ENCODE measurements around the gene PPY. TPM values are rescaled to one million over a fixed set of nuclear protein-coding genes. Genes with fewer than 3 reads are reported as not detected.
A peak's percentile ranks its signal among the peaks of the same experiment; 100 is the strongest.

PPY gene
- total and polyA plus RNA-seq, 10 of the 15 experiments (the other 5 are each of a cell fraction or from before 2014, with no cell fraction given) = 0.91 TPM; not detected in 9

DNA sequence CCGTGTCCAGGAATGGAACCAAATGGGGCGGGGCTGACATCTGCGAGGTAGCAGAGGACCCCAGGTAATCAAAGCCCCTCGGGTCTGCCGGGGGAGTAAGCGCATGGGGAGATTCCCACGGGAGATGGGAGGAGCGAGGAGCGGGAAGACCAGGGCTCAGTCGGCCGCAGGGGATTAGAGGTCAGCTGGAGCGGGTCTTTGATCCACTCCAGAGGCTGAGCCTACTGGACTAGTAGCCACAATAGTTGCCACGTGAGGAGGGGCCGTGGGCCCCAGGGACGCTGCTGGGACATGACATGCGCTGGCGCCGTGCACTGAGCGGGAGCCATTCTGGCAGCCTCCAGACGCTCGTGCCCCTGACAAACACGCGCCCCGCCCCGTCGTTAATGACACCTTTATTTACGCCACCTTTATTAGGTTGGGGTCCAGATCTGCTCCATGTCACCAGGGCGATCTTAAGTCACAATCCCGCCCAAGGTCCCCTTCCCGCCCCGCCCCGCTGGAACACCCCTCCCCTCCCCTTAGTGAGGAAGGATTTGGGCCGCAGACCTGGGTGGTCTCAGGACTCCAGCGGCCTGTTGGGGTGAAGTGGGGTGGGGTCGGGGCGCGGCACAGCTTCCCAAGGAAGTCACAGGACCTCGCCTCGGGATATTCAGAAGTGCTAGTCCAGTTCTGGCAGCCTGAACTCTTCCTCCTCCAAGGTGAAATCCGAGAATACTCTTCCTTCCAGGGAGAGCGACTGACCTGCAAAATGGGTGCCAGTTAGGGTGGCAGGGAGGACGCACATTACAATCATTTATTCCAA is 15.0 kb downstream of the PPY start:
- Histone ChIP-seq H3K9me3 (replicated peaks; ENCODE audit: control insufficient read depth, insufficient read depth, low read length) (no peaks in the 10 kb centered on the region), H2AFZ (ENCODE audit: control insufficient read depth, low read depth, low read length) (no peak overlapping the region), H3K4me1 (ENCODE audit: control insufficient read depth, insufficient read depth, low read length) (no peaks in the 10 kb centered on the region; the same call in 1 of the 2 replicates), H3K27me3 (replicated peaks in 1 of 2; ENCODE audit: control insufficient read depth in 2 of 2, insufficient read depth in 2 of 2, low read length in 1 of 2) (peaks cover 0 to 5% of the 10 kb centered on the region in 2 experiments; a peak in 2 of 4 replicates), H3K4me3 (no peak overlapping the region), H3K36me3 (ENCODE audit: control insufficient read depth in 2 of 2, insufficient read depth in 2 of 2, low read length in 1 of 2) (no peaks in the 10 kb centered on the region), H3K27ac (ENCODE audit: control insufficient read depth, insufficient read depth) (no peak overlapping the region), H3K4me2 (ENCODE audit: control insufficient read depth, insufficient read depth) (no peak overlapping the region), H3K9ac (ENCODE audit: control insufficient read depth, insufficient read depth, low read length) (no peak overlapping the region), H3K79me2 (ENCODE audit: control insufficient read depth, insufficient read depth, low read length) (no peaks in the 10 kb centered on the region), H4K20me1 (ENCODE audit: control insufficient read depth, insufficient read depth) (no peaks in the 10 kb centered on the region; the same call in 1 of the 2 replicates)
- DNase-seq (ENCODE audit: low read depth, low spot score) = no peak
- ChIA-PET RAD21 (ENCODE audit: unreplicated experiment) (no interaction called here), CTCF (no interaction called here), POLR2A (no interaction called here), SMC1A (ENCODE audit: uncharacterized antibody, unreplicated experiment) (no interaction called here)
- no peak for FAIRE-seq
- 39% methylated on average over 35 of the region's 42 CpGs for WGBS (ENCODE audit: insufficient coverage, insufficient replicate concordance, low lambda C conversion rate, missing lambda C conversion rate)
- no peak for ATAC-seq
- TF ChIP-seq HCFC1 (IDR thresholded peaks at IDR 0.05; ENCODE audit: low read length) (no peak), BCL11A (IDR thresholded peaks at IDR 0.05; ENCODE audit: low read depth, low read length) (no peak)
- in situ Hi-C loops (cut with MboI) = no loop called here
- intact Hi-C loops (cut with micrococcal nuclease; ENCODE audit: unreplicated experiment) = no loop called here
- BruUV-seq (replicated peaks) = no TSS peak

- Histone ChIP-seq H4K20me1 (ENCODE audit: control insufficient read depth, insufficient read depth) (no peaks in the 10 kb centered on the region; the same call in 1 of the 2 replicates), H3K27me3 (replicated peaks in 1 of 2; ENCODE audit: control insufficient read depth in 2 of 2, insufficient read depth in 2 of 2, low read length in 1 of 2) (peaks cover 0 to 5% of the 10 kb centered on the region in 2 experiments; a peak in 2 of 4 replicates), H3K27ac (ENCODE audit: control insufficient read depth, insufficient read depth) (no peak overlapping the region), H2AFZ (ENCODE audit: control insufficient read depth, low read depth, low read length) (no peak overlapping the region), H3K79me2 (ENCODE audit: control insufficient read depth, insufficient read depth, low read length) (no peaks in the 10 kb centered on the region), H3K4me2 (ENCODE audit: control insufficient read depth, insufficient read depth) (0 out of 2 replicates have a peak overlapping the region, but pooled peaks have one; percentile 2), H3K36me3 (ENCODE audit: control insufficient read depth in 2 of 2, insufficient read depth in 2 of 2, low read length in 1 of 2) (no peaks in the 10 kb centered on the region), H3K9me3 (replicated peaks; ENCODE audit: control insufficient read depth, insufficient read depth, low read length) (no peaks in the 10 kb centered on the region), H3K9ac (ENCODE audit: control insufficient read depth, insufficient read depth, low read length) (no peak overlapping the region), H3K4me1 (ENCODE audit: control insufficient read depth, insufficient read depth, low read length) (no peaks in the 10 kb centered on the region; the same call in 1 of the 2 replicates), H3K4me3 (no peak overlapping the region)
- intact Hi-C loops (cut with micrococcal nuclease; ENCODE audit: unreplicated experiment) = no loop called here
- FAIRE-seq (no peak), ATAC-seq (no peak), DNase-seq (ENCODE audit: low read depth, low spot score) (no peak)
- POLR2A ChIA-PET = no interaction called here
- 15% methylated on average over 2 of the region's 2 CpGs for WGBS (ENCODE audit: insufficient coverage, insufficient replicate concordance, low lambda C conversion rate, missing lambda C conversion rate)
- in situ Hi-C loops (cut with MboI) = no loop called here
- BruUV-seq (replicated peaks) = no TSS peak
- TF ChIP-seq RAD51 (IDR thresholded peaks at IDR 0.05) (peak; percentile 47; the same call in 1 of the 2 replicates), JUNB (IDR thresholded peaks at IDR 0.05) (0 out of 2 replicates have a peak, but pooled peaks have one; percentile 32), CREB1 (IDR thresholded peaks at IDR 0.05; ENCODE audit: low read depth) (no peak)
- RAD21 ChIA-PET (ENCODE audit: unreplicated experiment) = no interaction called here
- CTCF ChIA-PET = interaction anchor here (0.9 to 2.5 kb wide), 6 partner anchors 10 to 405 kb away, joined by 3 to 14 read pairs (median 6); no protein-coding TSS in a partner anchor
- SMC1A ChIA-PET (ENCODE audit: uncharacterized antibody, unreplicated experiment) = interaction anchor here (2.2 kb wide), 1 partner anchor 15 kb away, joined by 8 read pairs; no protein-coding TSS in a partner anchor
Observed at GRCh38 chr17:43924558-43924957, 17.7 kb downstream of the PPY start.
